Ovary (tissue), 9 donors: ENCODE results near the gene NEFH. TPM values are rescaled to one million over a fixed set of nuclear protein-coding genes. Genes with fewer than 3 reads are reported as not detected.
A peak's percentile ranks its signal among the peaks of the same experiment; 100 is the strongest.

Source experiments
- DNase-seq, 5 donors: peaks; one replicate each; pipeline ENCODE4 v3.0.0-alpha.2; 2019 to 2020
- H3K27ac ChIP-seq, 2 donors: fragments of 200-600 bp; one replicate each; pipeline versions ENCODE4 v1.5.1 to v1.8.0; 2019 to 2022
- H3K27me3 ChIP-seq: fragments of 200-600 bp; one replicate; pipeline ENCODE4 v1.8.0; 2022
- H3K36me3 ChIP-seq: fragments of 200-600 bp; sonication (generic); one replicate; pipeline ENCODE4 v1.5.1; 2019
- H3K4me1 ChIP-seq: one replicate; pipeline ENCODE4 v1.8.1; 2013; ENCODE audit warnings: mild to moderate bottlenecking, moderate library complexity; ENCODE audit not compliant: insufficient read depth
- H3K4me3 ChIP-seq: fragments of 200-600 bp; sonication (generic); one replicate; pipeline ENCODE4 v1.5.1; 2017
- H3K9me3 ChIP-seq, 2 donors: fragments of 200-600 bp in 1 of 2; sonication (generic) in 1 of 2; one replicate each; pipeline versions ENCODE4 v1.5.1 to v1.8.1; 2013 to 2019; ENCODE audit warnings: mild to moderate bottlenecking in 1 of 2, moderate library complexity in 1 of 2
- CTCF ChIP-seq, 3 donors: fragments of 450-650 bp in 2 of 3; fragments of 200-600 bp in 1 of 3; IDR thresholded peaks; one replicate each; pipeline versions ENCODE4 v1.5.1 to v1.8.0; 2016 to 2022; ENCODE audit warnings: antibody characterized with exemption in 3 of 3, mild to moderate bottlenecking in 1 of 3
- EP300 ChIP-seq: sonication (generic); formaldehyde crosslinking; IDR thresholded peaks from one replicate; pipeline ENCODE4 v1.6.1; 2017; ENCODE audit warnings: antibody characterized with exemption
- POLR2A ChIP-seq: fragments of 450-650 bp; IDR thresholded peaks from one replicate; pipeline ENCODE4 v1.6.1; 2017; ENCODE audit warnings: antibody characterized with exemption, mild to moderate bottlenecking, moderate library complexity
- WGBS, 3 donors: extraction: QIAGEN DNeasy Blood & Tissue Kit in 1 of 3; methylation state at CpG; one replicate each; pipeline versions ENCODE4 v1.1.5 to v1.1.7; 2013 to 2017; 5-methylcytosine and 5-hydroxymethylcytosine counted together
- intact Hi-C, 4 donors: fragments of 100-400 bp; cut with DNase I; formaldehyde crosslinking; loops; one replicate each; pipeline versions ENCODE4 v1.11.0 to v1.15.1; 2022 to 2023
- polyA plus RNA-seq, 2 donors: library from polyadenylated mRNA; stranded (reverse); fragments of 200-250 nt in 1 of 2; fragments of 350-450 nt in 1 of 2; fragmentation: Illumina TruSeq in 1 of 2; extraction: RNeasy Lipid Tissue Mini Kit (QIAGEN cat#74804) in 1 of 2; gene quantifications; one replicate each; pipeline ENCODE4 v1.2.3, GENCODE V29; 2013 to 2014
- total RNA-seq, 7 donors: library from RNA; depleted of rRNA in 2 of 7; stranded (reverse); fragments of >200 nt in 2 of 7; fragmentation: NEBNext Ultra II Directional in 3 of 7; extraction: Animal tissue kit (Norgen Biotek cat#: 25700) in 3 of 7; gene quantifications; one replicate each; pipeline versions ENCODE4 v1.1.0 to v1.2.4, GENCODE V29; 2016 to 2023
- donor health status: DM: no; HTN: no; CAD: no; lungs with moderate emphysema.
- donor health status: DM: no; HTN: no; CAD: no.
- donor health status: Bipolar disorder and iron deficiency.
- donor health status: DM: yes; HTN: yes; CAD: no.
- donor health status: DM: no; HTN: no; CAD: no.
- donor health status: DM: yes; HTN: yes; CAD: no.

Gene NEFH
- total and polyA plus RNA-seq, 9 donors = 2.6 to 30.6 (median 12.4) TPM

GRCh38 chr22:29521526-29521925, 41.5 kb downstream of the NEFH start:
- Histone ChIP-seq H3K9me3 (no peaks in the 10 kb centered on the region), H3K4me3 (no peak overlapping the region), H3K27ac (no peak overlapping the region), H3K4me1 (no peaks in the 10 kb centered on the region), H3K27me3 (no peaks in the 10 kb centered on the region), H3K36me3 (no peaks in the 10 kb centered on the region)
- no peak for TF ChIP-seq EP300
- no peak for TF ChIP-seq CTCF (IDR thresholded peaks at IDR 0.05)
- no peak for TF ChIP-seq POLR2A
- DNase-seq = no peak
- 96% methylated on average over 7 of the region's 7 CpGs for WGBS, 3 donors
- intact Hi-C loops = loop anchor here in 1 of 4 donors (10.0 kb wide), 1 partner anchor 127 kb away; no protein-coding TSS in a partner anchor

GRCh38 chr22:29523761-29524160, 43.7 kb downstream of the NEFH start:
- no peaks in the 10 kb centered on the region for H3K27me3 ChIP-seq
- no peaks in the 10 kb centered on the region for H3K9me3 ChIP-seq
- no peak for DNase-seq
- no peak for TF ChIP-seq CTCF (IDR thresholded peaks at IDR 0.05)
- no peak for TF ChIP-seq POLR2A
- TF ChIP-seq EP300 = no peak
- H3K36me3 ChIP-seq = no peaks in the 10 kb centered on the region
- no peaks in the 10 kb centered on the region for H3K4me1 ChIP-seq
- 86 to 90% (median 88%) methylated on average over 2 of the region's 2 CpGs for WGBS, 3 donors
- intact Hi-C loops = loop anchor here in 1 of 4 donors (10.0 kb wide), 1 partner anchor 129 kb away; no protein-coding TSS in a partner anchor
- H3K4me3 ChIP-seq = no peak overlapping the region
- no peak overlapping the region for H3K27ac ChIP-seq

GRCh38 chr22:29524442-29525191, 44.6 kb downstream of the NEFH start:
- H3K4me1 ChIP-seq = no peaks in the 10 kb centered on the region
- intact Hi-C loops = loop anchor here in 1 of 4 donors (10.0 kb wide), 1 partner anchor 130 kb away; no protein-coding TSS in a partner anchor
- H3K27ac ChIP-seq = no peak overlapping the region
- peak in 4 of 5 donors; percentile 13 to 61 (median 31) for DNase-seq
- WGBS, 3 donors = 33 to 43% (median 40%) methylated on average over 5 of the region's 5 CpGs
- H3K36me3 ChIP-seq = no peaks in the 10 kb centered on the region
- no peaks in the 10 kb centered on the region for H3K27me3 ChIP-seq
- no peaks in the 10 kb centered on the region for H3K9me3 ChIP-seq
- TF ChIP-seq CTCF (IDR thresholded peaks at IDR 0.05) (no peak), EP300 (no peak), POLR2A (no peak)
- H3K4me3 ChIP-seq = no peak overlapping the region

GRCh38 chr22:29528144-29528543, 48.1 kb downstream of the NEFH start:
- no peak overlapping the region for H3K27ac ChIP-seq
- intact Hi-C loops = loop anchor here in 1 of 4 donors (10.0 kb wide), 1 partner anchor 133 kb away; no protein-coding TSS in a partner anchor
- H3K4me3 ChIP-seq = no peak overlapping the region
- 89 to 93% (median 91%) methylated on average over 7 of the region's 7 CpGs for WGBS, 3 donors
- TF ChIP-seq CTCF (IDR thresholded peaks at IDR 0.05) (no peak), POLR2A (no peak), EP300 (no peak)
- no peaks in the 10 kb centered on the region for H3K27me3 ChIP-seq
- H3K4me1 ChIP-seq = no peaks in the 10 kb centered on the region
- no peaks in the 10 kb centered on the region for H3K36me3 ChIP-seq
- no peaks in the 10 kb centered on the region for H3K9me3 ChIP-seq
- DNase-seq = no peak
